Measurements from ENCODE around the gene XPNPEP2.

DNA sequence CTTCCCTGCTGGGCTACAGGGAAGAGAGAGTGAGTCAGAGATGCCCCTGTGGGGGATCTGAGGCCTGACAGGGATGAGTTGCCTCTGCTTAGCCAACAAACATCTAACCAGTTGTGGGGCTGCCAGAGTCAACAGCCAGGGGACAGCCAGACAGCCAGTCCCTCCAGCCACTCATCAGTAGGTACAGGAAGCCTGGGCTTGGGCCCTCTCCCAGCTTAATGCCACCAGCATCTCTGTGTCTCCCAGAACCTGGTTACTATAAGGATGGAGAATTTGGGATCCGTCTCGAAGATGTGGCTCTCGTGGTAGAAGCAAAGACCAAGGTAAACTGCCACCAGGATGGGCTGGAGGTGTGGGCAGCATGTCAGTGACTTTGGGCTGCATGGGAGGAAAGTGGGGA is 23.7 kb downstream of the XPNPEP2 start:
- TF ChIP-seq, protein P1, sequence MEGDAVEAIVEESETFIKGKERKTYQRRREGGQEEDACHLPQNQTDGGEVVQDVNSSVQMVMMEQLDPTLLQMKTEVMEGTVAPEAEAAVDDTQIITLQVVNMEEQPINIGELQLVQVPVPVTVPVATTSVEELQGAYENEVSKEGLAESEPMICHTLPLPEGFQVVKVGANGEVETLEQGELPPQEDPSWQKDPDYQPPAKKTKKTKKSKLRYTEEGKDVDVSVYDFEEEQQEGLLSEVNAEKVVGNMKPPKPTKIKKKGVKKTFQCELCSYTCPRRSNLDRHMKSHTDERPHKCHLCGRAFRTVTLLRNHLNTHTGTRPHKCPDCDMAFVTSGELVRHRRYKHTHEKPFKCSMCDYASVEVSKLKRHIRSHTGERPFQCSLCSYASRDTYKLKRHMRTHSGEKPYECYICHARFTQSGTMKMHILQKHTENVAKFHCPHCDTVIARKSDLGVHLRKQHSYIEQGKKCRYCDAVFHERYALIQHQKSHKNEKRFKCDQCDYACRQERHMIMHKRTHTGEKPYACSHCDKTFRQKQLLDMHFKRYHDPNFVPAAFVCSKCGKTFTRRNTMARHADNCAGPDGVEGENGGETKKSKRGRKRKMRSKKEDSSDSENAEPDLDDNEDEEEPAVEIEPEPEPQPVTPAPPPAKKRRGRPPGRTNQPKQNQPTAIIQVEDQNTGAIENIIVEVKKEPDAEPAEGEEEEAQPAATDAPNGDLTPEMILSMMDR (IDR thresholded peaks at IDR 0.05) = no peak
- no peak for TF ChIP-seq POLR2A (IDR thresholded peaks at IDR 0.05)
